HepG2 (cell line): ENCODE measurements around the gene JPH4. TPM values are rescaled to one million over a fixed set of nuclear protein-coding genes. Genes with fewer than 3 reads are reported as not detected.

Experiments used
- HNF1A ChIP-seq, 2 experiments: sonication (generic) in 1 of 2; formaldehyde crosslinking in 1 of 2; IDR thresholded peaks; 2 replicates each; pipeline versions ENCODE4 v1.4.0 to v1.6.1; 2016 to 2020; ENCODE audit warnings: borderline replicate concordance in 1 of 2, low read depth in 1 of 2, mild to moderate bottlenecking in 1 of 2, missing genetic modification reagents in 1 of 2
- HNRNPL ChIP-seq: fragments of 200-400 bp; formaldehyde crosslinking; IDR thresholded peaks from 2 replicates; pipeline ENCODE4 v1.6.1; 2017; ENCODE audit warnings: mild to moderate bottlenecking, low read depth, low read length
- HOXD1 ChIP-seq: sonication (generic); formaldehyde crosslinking; IDR thresholded peaks from 2 replicates; pipeline ENCODE4 v1.5.0; 2020; ENCODE audit warnings: missing genetic modification reagents
- JUND ChIP-seq: sonication (generic); formaldehyde crosslinking; IDR thresholded peaks from 2 replicates; pipeline ENCODE4 v1.8.0; 2022; ENCODE audit warnings: mild to moderate bottlenecking, missing genetic modification reagents
- KAT8 ChIP-seq: IDR thresholded peaks from 2 replicates; pipeline ENCODE4 v1.6.1; 2016; ENCODE audit warnings: missing genetic modification reagents, missing compliant biosample characterization
- THAP11 ChIP-seq: IDR thresholded peaks from 2 replicates; pipeline ENCODE4 v1.6.1; 2016; ENCODE audit warnings: missing biosample characterization, missing genetic modification reagents
- THAP9 ChIP-seq: sonication (generic); formaldehyde crosslinking; IDR thresholded peaks from 2 replicates; pipeline ENCODE4; 2020; ENCODE audit warnings: missing genetic modification reagents, mild to moderate bottlenecking, borderline replicate concordance
- TP53 ChIP-seq: sonication (generic); formaldehyde crosslinking; conservative IDR thresholded peaks from 2 replicates; pipeline ENCODE4 v1.4.0; 2020; ENCODE audit warnings: missing genetic modification reagents
- XBP1 ChIP-seq: sonication (generic); formaldehyde crosslinking; IDR thresholded peaks from 2 replicates; pipeline ENCODE4 v1.5.0; 2020; ENCODE audit warnings: missing genetic modification reagents
- ZFX ChIP-seq: sonication (generic); formaldehyde crosslinking; IDR thresholded peaks from 2 replicates; pipeline ENCODE4 v1.4.0; 2020; ENCODE audit warnings: mild to moderate bottlenecking, low read depth, missing genetic modification reagents, moderate library complexity
- ZFY ChIP-seq: sonication (generic); formaldehyde crosslinking; IDR thresholded peaks from 2 replicates; pipeline ENCODE4 v1.4.0; 2020; ENCODE audit warnings: missing genetic modification reagents
- ZNF280D ChIP-seq: sonication (generic); formaldehyde crosslinking; IDR thresholded peaks from 2 replicates; pipeline ENCODE4 v1.5.1; 2020; ENCODE audit warnings: mild to moderate bottlenecking, missing genetic modification reagents
- ZNF597 ChIP-seq: sonication (generic); formaldehyde crosslinking; IDR thresholded peaks from 2 replicates; pipeline ENCODE4 v1.5.0; 2020; ENCODE audit warnings: missing genetic modification reagents
- ZNF644 ChIP-seq: IDR thresholded peaks from 2 replicates; pipeline ENCODE4 v1.6.1; 2016; ENCODE audit warnings: low read depth
- polyA plus RNA-seq, 8 experiments: library from polyadenylated mRNA; depleted of rRNA in 3 of 8; stranded (reverse) in 7 of 8; unstranded in 1 of 8; fragments of >200 nt; fragmentation: Illumina TruSeq in 4 of 8; extraction: Trizol in 4 of 8; gene quantifications; 2 replicates each; pipeline versions ENCODE4 v1.2.1 to v1.2.3, GENCODE V29; 2011 to 2016; ENCODE audit warnings: low read depth in 4 of 8, missing spikeins in 1 of 8, mixed read lengths in 1 of 8; ENCODE audit not compliant: insufficient read depth in 1 of 8
- total RNA-seq, 5 experiments: library from RNA; depleted of rRNA; stranded (reverse); fragments of >200 nt; fragmentation: Illumina TruSeq; extraction: Trizol; gene quantifications; 2 replicates each; pipeline ENCODE4 v1.2.3, GENCODE V29; 2016; ENCODE audit warnings: low read depth in 1 of 5
- TF ChIP-seq, protein P1 (sequence below): sonication (generic); formaldehyde crosslinking; IDR thresholded peaks from 2 replicates; pipeline ENCODE4 v1.4.0; 2020; ENCODE audit warnings: missing genetic modification reagents

Gene JPH4
- total and polyA plus RNA-seq, 2 of the 13 experiments (the other 11 are each of a cell fraction or from before 2014, with no cell fraction given), result 0.08 to 0.22 TPM

DNA sequence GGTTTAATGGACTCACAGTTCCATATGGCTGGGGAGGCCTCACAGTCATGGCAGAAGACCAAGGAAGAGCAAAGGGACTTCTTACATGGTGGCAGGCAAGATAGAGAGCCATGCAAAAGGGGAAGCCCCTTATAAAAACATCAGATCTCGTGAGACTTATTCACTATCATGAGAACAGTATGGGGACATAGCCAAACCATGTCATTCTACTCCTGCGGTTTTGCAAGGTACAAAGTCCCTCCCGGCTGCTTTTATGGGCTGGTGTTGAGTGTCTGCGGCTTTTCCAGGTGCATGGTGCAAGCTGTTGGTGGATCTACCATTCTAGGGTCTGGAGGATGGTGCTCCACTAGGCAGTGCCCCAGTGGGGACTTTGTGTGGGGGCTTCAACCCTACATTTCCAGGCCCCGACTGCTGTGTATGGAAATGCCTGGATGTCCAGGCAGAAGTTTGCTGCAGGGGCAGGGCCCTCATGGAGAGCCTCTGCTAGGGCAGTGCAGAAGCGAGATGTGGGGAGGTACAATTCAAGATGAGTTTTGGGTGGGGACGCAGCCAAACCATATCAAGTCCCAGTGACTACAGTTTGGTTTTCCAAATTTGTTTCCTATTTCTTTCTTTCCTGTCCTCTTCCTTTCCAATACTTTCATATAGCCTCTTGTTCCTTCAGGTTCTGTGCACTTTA is 31.0 kb upstream of the JPH4 start (continued):
- peak; percentile 79 for TF ChIP-seq HNF1A (IDR thresholded peaks at IDR 0.05; ENCODE audit: low read depth)
- peak; percentile 63 for TF ChIP-seq HNF1A (CRISPR knock-in tag; IDR thresholded peaks at IDR 0.05; ENCODE audit: borderline replicate concordance)
- peak; percentile 86 for TF ChIP-seq KAT8 (CRISPR knock-in tag)
- peak; percentile 48; the same call in 1 of the 2 replicates for TF ChIP-seq ZFY (CRISPR knock-in tag)
- TF ChIP-seq ZNF280D (CRISPR knock-in tag), result peak; percentile 92
- TF ChIP-seq HOXD1 (CRISPR knock-in tag), result peak; percentile 52; the same call in 1 of the 2 replicates
- TF ChIP-seq XBP1 (CRISPR knock-in tag), result peak; percentile 27; the same call in 1 of the 2 replicates
- 0 out of 2 replicates have a peak, but pooled peaks have one; percentile 28 for TF ChIP-seq THAP9 (CRISPR knock-in tag)
- peak; percentile 57; the same call in 1 of the 2 replicates for TF ChIP-seq JUND
- peak; percentile 100 for TF ChIP-seq ZNF644
- 0 out of 2 replicates have a peak, but pooled peaks have one; percentile 22 for TF ChIP-seq HNRNPL
- TF ChIP-seq ZFX (CRISPR knock-in tag), result peak; percentile 52
- peak; percentile 76 for TF ChIP-seq THAP11 (CRISPR knock-in tag)
- peak; percentile 92; the same call in 1 of the 2 replicates for TF ChIP-seq TP53
- TF ChIP-seq, protein P1, sequence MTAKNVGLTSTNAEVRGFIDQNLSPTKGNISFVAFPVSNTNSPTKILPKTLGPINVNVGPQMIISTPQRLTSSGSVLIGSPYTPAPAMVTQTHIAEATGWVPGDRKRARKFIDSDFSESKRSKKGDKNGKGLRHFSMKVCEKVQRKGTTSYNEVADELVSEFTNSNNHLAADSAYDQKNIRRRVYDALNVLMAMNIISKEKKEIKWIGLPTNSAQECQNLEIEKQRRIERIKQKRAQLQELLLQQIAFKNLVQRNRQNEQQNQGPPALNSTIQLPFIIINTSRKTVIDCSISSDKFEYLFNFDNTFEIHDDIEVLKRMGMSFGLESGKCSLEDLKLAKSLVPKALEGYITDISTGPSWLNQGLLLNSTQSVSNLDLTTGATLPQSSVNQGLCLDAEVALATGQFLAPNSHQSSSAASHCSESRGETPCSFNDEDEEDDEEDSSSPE, result peak; percentile 37
- 0 out of 2 replicates have a peak, but pooled peaks have one; percentile 44 for TF ChIP-seq ZNF597
